ENCODE data around the gene CCDC148.

CCDC148 gene

DNA sequence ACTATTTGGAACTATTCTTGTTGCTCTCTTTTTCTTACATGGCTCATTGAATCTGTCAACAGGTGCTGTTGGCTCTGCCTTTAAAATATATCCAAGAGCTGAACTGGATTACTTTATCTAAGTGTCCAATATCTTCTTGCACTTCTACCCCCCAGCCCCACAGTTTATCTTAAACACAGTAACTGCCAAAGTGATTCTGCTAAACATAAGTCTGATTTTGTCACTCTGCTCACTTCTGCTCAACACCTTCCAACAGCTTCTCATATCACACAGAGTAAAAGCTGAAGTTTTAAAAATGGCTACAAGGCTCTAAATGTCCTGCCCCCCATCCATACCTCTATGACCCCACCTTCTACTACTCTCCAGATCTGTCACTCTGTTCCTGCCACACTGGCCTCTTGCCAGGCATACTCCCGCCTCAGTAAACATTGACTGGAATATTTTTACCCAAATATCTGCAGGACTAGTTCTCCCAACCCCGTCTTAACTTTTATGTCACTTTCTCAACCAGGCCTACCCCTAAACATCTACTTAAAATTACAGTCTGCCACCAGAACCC is 130.7 kb downstream of the CCDC148 start:
- H3K9ac ChIP-seq (ENCODE audit: low read length), result no peak overlapping the region
- H4K20me1 ChIP-seq (ENCODE audit: low read depth, low read length), result no peaks in the 10 kb centered on the region
- H3F3A ChIP-seq (ENCODE audit: insufficient read depth), result no peaks in the 10 kb centered on the region
- H3K9me3 ChIP-seq (ENCODE audit: insufficient read depth, low read length), result no peaks in the 10 kb centered on the region
- H3K79me2 ChIP-seq (ENCODE audit: insufficient read depth, low read length), result no peaks in the 10 kb centered on the region
- no peaks in the 10 kb centered on the region for H3K9me2 ChIP-seq (replicated peaks; ENCODE audit: insufficient read depth, low read length)
- H3K27me3 ChIP-seq (ENCODE audit: low read length), result no peaks in the 10 kb centered on the region
- no peak overlapping the region for H3K4me3 ChIP-seq (ENCODE audit: insufficient read depth, low read length, poor library complexity, severe bottlenecking)
- no peak overlapping the region for H3K4me2 ChIP-seq (ENCODE audit: low read depth, low read length, poor library complexity, severe bottlenecking)
- no peak overlapping the region for H3K27ac ChIP-seq (ENCODE audit: low read depth, low read length)
- H2AFZ ChIP-seq (ENCODE audit: low read depth, low read length, severe bottlenecking), result no peak overlapping the region
- no peak for TF ChIP-seq EZH2phosphoT487 (conservative IDR thresholded peaks at IDR 0.05; ENCODE audit: low read length)
- TF ChIP-seq, protein P1, sequence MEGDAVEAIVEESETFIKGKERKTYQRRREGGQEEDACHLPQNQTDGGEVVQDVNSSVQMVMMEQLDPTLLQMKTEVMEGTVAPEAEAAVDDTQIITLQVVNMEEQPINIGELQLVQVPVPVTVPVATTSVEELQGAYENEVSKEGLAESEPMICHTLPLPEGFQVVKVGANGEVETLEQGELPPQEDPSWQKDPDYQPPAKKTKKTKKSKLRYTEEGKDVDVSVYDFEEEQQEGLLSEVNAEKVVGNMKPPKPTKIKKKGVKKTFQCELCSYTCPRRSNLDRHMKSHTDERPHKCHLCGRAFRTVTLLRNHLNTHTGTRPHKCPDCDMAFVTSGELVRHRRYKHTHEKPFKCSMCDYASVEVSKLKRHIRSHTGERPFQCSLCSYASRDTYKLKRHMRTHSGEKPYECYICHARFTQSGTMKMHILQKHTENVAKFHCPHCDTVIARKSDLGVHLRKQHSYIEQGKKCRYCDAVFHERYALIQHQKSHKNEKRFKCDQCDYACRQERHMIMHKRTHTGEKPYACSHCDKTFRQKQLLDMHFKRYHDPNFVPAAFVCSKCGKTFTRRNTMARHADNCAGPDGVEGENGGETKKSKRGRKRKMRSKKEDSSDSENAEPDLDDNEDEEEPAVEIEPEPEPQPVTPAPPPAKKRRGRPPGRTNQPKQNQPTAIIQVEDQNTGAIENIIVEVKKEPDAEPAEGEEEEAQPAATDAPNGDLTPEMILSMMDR (IDR thresholded peaks at IDR 0.05; ENCODE audit: insufficient read depth, low read length, poor library complexity, severe bottlenecking), result no peak
- no peaks in the 10 kb centered on the region for H3K36me3 ChIP-seq (ENCODE audit: low read length)

DNA sequence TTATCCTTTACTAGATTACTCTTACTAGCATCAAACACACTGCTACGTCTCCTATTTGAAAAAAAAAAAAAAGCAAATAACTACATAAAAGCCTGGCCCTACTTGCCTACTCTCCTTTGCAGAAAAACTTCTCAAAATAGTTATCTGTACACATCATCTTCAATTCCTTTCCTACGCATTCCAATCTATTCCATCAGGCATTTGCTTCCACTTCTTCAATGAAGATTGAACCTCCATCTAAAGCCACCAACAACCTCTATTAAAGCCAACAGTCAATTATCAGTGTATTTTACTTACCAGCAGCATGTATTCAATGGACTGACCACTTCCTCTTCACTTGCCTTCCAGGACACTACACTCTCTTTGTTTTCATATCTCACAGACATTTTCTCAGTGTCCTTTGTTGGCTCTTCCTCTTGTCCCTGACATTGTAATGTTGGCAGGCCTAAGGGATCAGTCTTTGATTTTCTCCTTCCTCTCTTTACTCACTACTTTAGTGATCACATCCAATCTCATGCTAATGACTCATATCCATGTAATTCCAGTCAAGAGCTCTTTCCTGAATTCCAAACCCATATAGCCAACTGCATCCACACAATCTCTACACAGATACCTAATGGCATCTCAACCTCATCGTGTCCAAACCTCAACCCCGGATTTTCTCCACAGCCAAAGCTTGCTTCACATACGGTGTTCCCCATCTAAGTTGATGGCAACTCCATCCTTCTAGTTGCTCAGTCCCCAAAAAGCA is 131.3 kb downstream of the CCDC148 start:
- Histone ChIP-seq H3F3A (ENCODE audit: insufficient read depth) (no peaks in the 10 kb centered on the region), H3K79me2 (ENCODE audit: insufficient read depth, low read length) (no peaks in the 10 kb centered on the region), H2AFZ (ENCODE audit: low read depth, low read length, severe bottlenecking) (no peak overlapping the region), H3K9me2 (replicated peaks; ENCODE audit: insufficient read depth, low read length) (no peaks in the 10 kb centered on the region), H3K36me3 (ENCODE audit: low read length) (no peaks in the 10 kb centered on the region), H3K27me3 (ENCODE audit: low read length) (no peaks in the 10 kb centered on the region), H4K20me1 (ENCODE audit: low read depth, low read length) (no peaks in the 10 kb centered on the region), H3K4me3 (ENCODE audit: insufficient read depth, low read length, poor library complexity, severe bottlenecking) (no peak overlapping the region), H3K9ac (ENCODE audit: low read length) (no peak overlapping the region), H3K4me2 (ENCODE audit: low read depth, low read length, poor library complexity, severe bottlenecking) (no peak overlapping the region), H3K9me3 (ENCODE audit: insufficient read depth, low read length) (no peaks in the 10 kb centered on the region), H3K27ac (ENCODE audit: low read depth, low read length) (no peak overlapping the region)
- TF ChIP-seq, protein P1 (IDR thresholded peaks at IDR 0.05; ENCODE audit: insufficient read depth, low read length, poor library complexity, severe bottlenecking), result no peak
- TF ChIP-seq EZH2phosphoT487 (conservative IDR thresholded peaks at IDR 0.05; ENCODE audit: low read length), result no peak

DNA sequence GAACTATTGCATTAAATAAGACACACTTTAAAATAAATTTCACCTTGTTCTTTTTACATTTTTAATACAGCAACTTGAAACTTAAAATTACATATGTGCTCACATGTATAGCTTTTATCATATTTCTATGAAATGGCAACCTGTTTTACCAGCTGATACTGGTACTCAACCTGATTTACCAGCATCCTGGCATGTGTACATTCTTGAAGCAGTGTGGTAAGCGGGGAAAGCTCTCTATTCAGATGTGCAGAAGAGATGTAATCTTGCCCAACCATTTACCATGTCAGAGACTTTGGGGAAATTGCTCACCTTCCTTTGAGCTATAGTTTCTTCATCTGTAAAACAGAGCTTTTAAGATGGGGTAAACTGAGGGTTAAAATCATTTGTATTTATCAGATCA is 133.2 kb downstream of the CCDC148 start:
- H3K9me3 ChIP-seq (ENCODE audit: insufficient read depth, low read length), result no peaks in the 10 kb centered on the region
- no peaks in the 10 kb centered on the region for H3F3A ChIP-seq (ENCODE audit: insufficient read depth)
- TF ChIP-seq EZH2phosphoT487 (conservative IDR thresholded peaks at IDR 0.05; ENCODE audit: low read length), result no peak
- TF ChIP-seq, protein P1 (IDR thresholded peaks at IDR 0.05; ENCODE audit: insufficient read depth, low read length, poor library complexity, severe bottlenecking), result no peak
- no peak overlapping the region for H3K9ac ChIP-seq (ENCODE audit: low read length)
- H3K36me3 ChIP-seq (ENCODE audit: low read length), result no peaks in the 10 kb centered on the region
- no peak overlapping the region for H3K4me2 ChIP-seq (ENCODE audit: low read depth, low read length, poor library complexity, severe bottlenecking)
- no peak overlapping the region for H3K27ac ChIP-seq (ENCODE audit: low read depth, low read length)
- no peaks in the 10 kb centered on the region for H3K9me2 ChIP-seq (replicated peaks; ENCODE audit: insufficient read depth, low read length)
- no peaks in the 10 kb centered on the region for H3K79me2 ChIP-seq (ENCODE audit: insufficient read depth, low read length)
- H4K20me1 ChIP-seq (ENCODE audit: low read depth, low read length), result no peaks in the 10 kb centered on the region
- H2AFZ ChIP-seq (ENCODE audit: low read depth, low read length, severe bottlenecking), result no peak overlapping the region
- H3K4me3 ChIP-seq (ENCODE audit: insufficient read depth, low read length, poor library complexity, severe bottlenecking), result no peak overlapping the region
- no peaks in the 10 kb centered on the region for H3K27me3 ChIP-seq (ENCODE audit: low read length)
